Measurements from ENCODE around the gene ATF6. TPM values are rescaled to one million over a fixed set of nuclear protein-coding genes. Genes with fewer than 3 reads are reported as not detected.

The ATF6 gene
- total and polyA plus RNA-seq, 2 of the 4 experiments (the other 2 are of a cell fraction): 12.2 to 17.6 TPM

DNA sequence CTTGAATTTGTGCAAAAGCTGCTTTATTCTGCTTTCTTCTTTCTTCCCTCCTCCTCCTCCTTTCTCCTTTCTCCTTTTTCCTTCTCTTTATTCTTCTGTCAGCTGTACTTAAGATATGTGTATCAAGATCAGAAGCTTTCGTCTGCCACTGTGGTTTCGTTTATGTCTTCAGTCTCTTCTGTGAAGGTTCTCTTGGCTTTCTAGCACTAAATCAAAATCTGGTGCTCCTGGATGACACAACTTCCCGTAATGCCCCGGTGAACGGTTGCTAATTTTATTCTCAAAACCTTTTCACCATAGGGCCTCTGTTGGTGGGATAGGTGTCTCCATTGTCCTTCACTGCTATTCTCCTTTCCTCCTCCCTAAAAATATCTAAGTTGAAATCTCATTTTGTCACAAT lies 5.0 kb downstream of the ATF6 start:
- Histone ChIP-seq H2BK20ac (ENCODE audit: low read depth, low read length) (no peak overlapping the region), H2AK9ac (replicated peaks; ENCODE audit: low read depth, low read length, poor library complexity) (no peak overlapping the region), H3K4me2 (ENCODE audit: low read depth, low read length) (no peak overlapping the region), H3K9me1 (ENCODE audit: insufficient read depth, low read length) (peaks cover 2% of the 10 kb centered on the region; the same call in 1 of the 2 replicates), H3K27me3 (ENCODE audit: control insufficient read depth, insufficient read depth, low read length) (no peaks in the 10 kb centered on the region), H3K56ac (ENCODE audit: extremely low read depth, insufficient read depth, low read length) (no peak overlapping the region), H3K14ac (replicated peaks; ENCODE audit: low read depth, low read length) (no peak overlapping the region), H3K4me1 (ENCODE audit: control insufficient read depth, insufficient read depth, low read length) (no peaks in the 10 kb centered on the region), H3K4me3 (ENCODE audit: insufficient read depth, low read depth, low read length) (no peak overlapping the region), H4K8ac (ENCODE audit: low read depth in 2 of 2, low read length in 2 of 2) (no peak overlapping the region), H3K36me3 (ENCODE audit: control insufficient read depth, insufficient read depth, low read length) (no peaks in the 10 kb centered on the region), H3K4ac (ENCODE audit: low read depth, low read length) (no peak overlapping the region), H2BK5ac (ENCODE audit: low read depth, low read length, poor library complexity, severe bottlenecking) (no peak overlapping the region), H2BK120ac (ENCODE audit: low read depth, low read length) (no peak overlapping the region), H2AFZ (replicated peaks; ENCODE audit: low read length, poor library complexity) (no peak overlapping the region), H3K79me1 (ENCODE audit: low read depth in 1 of 2, low read length in 2 of 2) (peaks cover 20 to 63% of the 10 kb centered on the region in 2 experiments), H3K23ac (ENCODE audit: low read depth, low read length) (no peak overlapping the region), H2AK5ac (ENCODE audit: low read depth, low read length) (no peak overlapping the region), H3K18ac (ENCODE audit: low read depth, low read length) (no peak overlapping the region), H3K9ac (ENCODE audit: low read depth, low read length) (no peak overlapping the region), H3K27ac (ENCODE audit: insufficient read depth, low read length) (no peak overlapping the region), H3K9me3 (ENCODE audit: control insufficient read depth, insufficient read depth, low read length) (no peaks in the 10 kb centered on the region), H2BK15ac (ENCODE audit: low read depth, low read length) (no peak overlapping the region), H4K91ac (ENCODE audit: insufficient read depth, low read depth, low read length) (no peak overlapping the region), H4K20me1 (ENCODE audit: insufficient read depth, low read length) (peaks cover 3% of the 10 kb centered on the region; the same call in 1 of the 2 replicates), H4K5ac (ENCODE audit: low read depth, low read length) (no peak overlapping the region)
- ChIA-PET POLR2A (ENCODE audit: unreplicated experiment) (no interaction called here), CTCF (no interaction called here)
- intact Hi-C loops (cut with micrococcal nuclease): no loop called here
- DNase-seq: no peak
- TF ChIP-seq CHD1 (IDR thresholded peaks at IDR 0.05; ENCODE audit: low read depth, low read length): no peak
- TF ChIP-seq MAFK (IDR thresholded peaks at IDR 0.05; ENCODE audit: low read depth, low read length): no peak
- no peak for TF ChIP-seq MAZ (IDR thresholded peaks at IDR 0.05; ENCODE audit: borderline replicate concordance, low read depth, low read length)
- TF ChIP-seq MXI1 (IDR thresholded peaks at IDR 0.05; ENCODE audit: borderline replicate concordance, low read depth, low read length): no peak
- no peak for TF ChIP-seq RCOR1 (IDR thresholded peaks at IDR 0.05; ENCODE audit: insufficient replicate concordance, low read length)
- WGBS, 2 experiments (ENCODE audit: extremely low coverage in 2 of 2, insufficient read length in 1 of 2): no CpG with 5 or more reads among the region's 5 CpGs
- in situ Hi-C loops (cut with MboI; ENCODE audit: low sequenced_read_pairs): no loop called here
- no TSS peak for BruUV-seq (replicated peaks)
- dilution Hi-C loops (cut with HindIII; ENCODE audit: low sequenced_read_pairs, unreplicated experiment): no loop called here
- ATAC-seq (ENCODE audit: low read depth): no peak
